Astrocyte (in vitro differentiated cells and primary cell): ENCODE measurements around the gene RTKN.

ENCODE experiments used
- CTCF ChIP-seq: IDR thresholded peaks from 2 replicates; pipeline ENCODE4 v1.5.1; 2011; ENCODE audit warnings: low read depth, mild to moderate bottlenecking, inconsistent platforms, low read length, moderate library complexity; ENCODE audit not compliant: insufficient read depth
- EZH2 ChIP-seq: IDR thresholded peaks from 2 replicates; pipeline ENCODE4 v1.6.1; 2012; ENCODE audit warnings: mild to moderate bottlenecking, low read length, inconsistent platforms; ENCODE audit not compliant: insufficient read depth

- TF ChIP-seq CTCF = no peak
- TF ChIP-seq EZH2 = no peak
Measured at GRCh38 chr2:74426181-74426758, 15.5 kb downstream of the RTKN start.
